Parathyroid adenoma (tissue), 2 donors: Measurements from ENCODE around the gene EVC.

Source experiments
- H2AFZ ChIP-seq: fragments of 300-600 bp; sonication (generic); one replicate; pipeline ENCODE4 v1.7.0; 2017; ENCODE audit warnings: antibody characterized with exemption, mild to moderate bottlenecking
- H3K27ac ChIP-seq: fragments of 300-600 bp; sonication (generic); one replicate; pipeline ENCODE4 v1.7.0; 2017
- H3K27me3 ChIP-seq: fragments of 300-600 bp; sonication (generic); one replicate; pipeline ENCODE4 v1.7.0; 2017; ENCODE audit warnings: low read length; ENCODE audit not compliant: control insufficient read depth, insufficient read depth
- H3K36me3 ChIP-seq: fragments of 300-600 bp; sonication (generic); one replicate; pipeline ENCODE4 v1.7.0; 2017; ENCODE audit warnings: low read length; ENCODE audit not compliant: control insufficient read depth, insufficient read depth
- H3K4me1 ChIP-seq: fragments of 300-600 bp; sonication (generic); one replicate; pipeline ENCODE4 v1.7.0; 2017; ENCODE audit warnings: control low read depth
- H3K4me2 ChIP-seq: fragments of 300-600 bp; sonication (generic); one replicate; pipeline ENCODE4 v1.7.0; 2017; ENCODE audit warnings: low read length
- H3K4me3 ChIP-seq: fragments of 300-600 bp; sonication (generic); one replicate; pipeline ENCODE4 v1.7.0; 2017; ENCODE audit warnings: low read depth, low read length
- H3K79me2 ChIP-seq: fragments of 300-600 bp; sonication (generic); one replicate; pipeline ENCODE4 v1.7.0; 2017; ENCODE audit warnings: control low read depth
- H3K9ac ChIP-seq: fragments of 300-600 bp; sonication (generic); one replicate; pipeline ENCODE4 v1.7.0; 2017; ENCODE audit warnings: mild to moderate bottlenecking
- H3K9me3 ChIP-seq: fragments of 300-600 bp; sonication (generic); one replicate; pipeline ENCODE4 v1.7.0; 2017; ENCODE audit warnings: low read length; ENCODE audit not compliant: control insufficient read depth
- CTCF ChIP-seq: fragments of 300-600 bp; sonication (generic); IDR thresholded peaks from one replicate; pipeline ENCODE4 v1.7.0; 2017; ENCODE audit warnings: antibody characterized with exemption, mild to moderate bottlenecking
- donor health status: primary hyperparathyroidism.

EVC gene

GRCh38 chr4:5789141-5789540 is 78.1 kb downstream of the EVC start:
- no peak overlapping the region for H3K27ac ChIP-seq
- H3K9me3 ChIP-seq: no peaks in the 10 kb centered on the region
- H3K36me3 ChIP-seq: no peaks in the 10 kb centered on the region
- no peak overlapping the region for H3K4me3 ChIP-seq
- H3K9ac ChIP-seq: no peak overlapping the region
- no peak overlapping the region for H3K4me2 ChIP-seq
- H2AFZ ChIP-seq: no peak overlapping the region
- H3K4me1 ChIP-seq: no peaks in the 10 kb centered on the region
- no peaks in the 10 kb centered on the region for H3K27me3 ChIP-seq
- TF ChIP-seq CTCF: no peak
- H3K79me2 ChIP-seq: no peaks in the 10 kb centered on the region

DNA sequence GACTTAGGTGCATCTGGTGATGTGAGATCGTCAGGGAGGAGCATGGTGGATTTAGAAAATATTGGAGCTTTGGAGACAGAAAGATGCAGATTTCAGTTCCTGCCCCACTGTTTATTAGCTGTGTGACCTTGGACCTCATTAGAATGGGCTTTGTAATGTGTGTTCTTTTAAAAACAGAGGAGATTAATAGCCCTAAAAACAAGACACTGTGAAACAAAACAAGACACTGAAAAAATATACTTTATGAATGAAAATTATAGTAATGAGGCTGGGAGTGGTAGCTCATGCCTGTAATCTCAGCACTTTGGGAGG is 79.5 kb downstream of the EVC start:
- H3K4me2 ChIP-seq: no peak overlapping the region
- H3K4me1 ChIP-seq: no peaks in the 10 kb centered on the region
- no peak overlapping the region for H3K27ac ChIP-seq
- H3K9ac ChIP-seq: no peak overlapping the region
- no peaks in the 10 kb centered on the region for H3K36me3 ChIP-seq
- no peak overlapping the region for H3K4me3 ChIP-seq
- no peak for TF ChIP-seq CTCF
- no peak overlapping the region for H2AFZ ChIP-seq
- no peaks in the 10 kb centered on the region for H3K79me2 ChIP-seq
- no peaks in the 10 kb centered on the region for H3K9me3 ChIP-seq
- no peaks in the 10 kb centered on the region for H3K27me3 ChIP-seq

DNA sequence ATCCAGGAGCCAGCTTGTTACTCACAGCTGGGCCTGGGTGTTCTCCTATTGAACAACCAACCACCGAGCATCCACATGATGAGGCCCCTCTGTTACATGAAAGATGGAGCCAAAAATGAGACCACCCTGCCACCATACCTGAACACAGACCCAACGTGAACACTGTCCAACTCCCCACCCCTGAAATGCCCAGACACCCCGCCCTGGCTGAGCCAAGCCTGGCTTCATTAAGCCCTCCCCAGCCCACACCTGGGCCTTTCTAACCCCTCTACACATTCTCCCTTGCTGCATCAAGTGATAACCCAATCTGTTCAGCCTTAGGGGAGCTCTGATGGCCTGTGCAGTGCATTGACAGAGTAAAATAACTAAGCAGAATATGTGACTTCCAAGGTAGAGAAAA is 80.7 kb downstream of the EVC start:
- no peaks in the 10 kb centered on the region for H3K27me3 ChIP-seq
- H3K9me3 ChIP-seq: no peaks in the 10 kb centered on the region
- H3K4me2 ChIP-seq: no peak overlapping the region
- no peak overlapping the region for H3K9ac ChIP-seq
- no peaks in the 10 kb centered on the region for H3K36me3 ChIP-seq
- H2AFZ ChIP-seq: no peak overlapping the region
- TF ChIP-seq CTCF: no peak
- no peaks in the 10 kb centered on the region for H3K4me1 ChIP-seq
- H3K27ac ChIP-seq: no peak overlapping the region
- no peak overlapping the region for H3K4me3 ChIP-seq
- H3K79me2 ChIP-seq: no peaks in the 10 kb centered on the region

- no peaks in the 10 kb centered on the region for H3K4me1 ChIP-seq
- no peak overlapping the region for H3K9ac ChIP-seq
- no peaks in the 10 kb centered on the region for H3K79me2 ChIP-seq
- H3K36me3 ChIP-seq: no peaks in the 10 kb centered on the region
- TF ChIP-seq CTCF: no peak
- H3K4me3 ChIP-seq: no peak overlapping the region
- no peaks in the 10 kb centered on the region for H3K9me3 ChIP-seq
- H3K4me2 ChIP-seq: no peak overlapping the region
- H3K27me3 ChIP-seq: no peaks in the 10 kb centered on the region
- H2AFZ ChIP-seq: no peak overlapping the region
- no peak overlapping the region for H3K27ac ChIP-seq
Measured at GRCh38 chr4:5793514-5793913, 82.5 kb downstream of the EVC start.

DNA sequence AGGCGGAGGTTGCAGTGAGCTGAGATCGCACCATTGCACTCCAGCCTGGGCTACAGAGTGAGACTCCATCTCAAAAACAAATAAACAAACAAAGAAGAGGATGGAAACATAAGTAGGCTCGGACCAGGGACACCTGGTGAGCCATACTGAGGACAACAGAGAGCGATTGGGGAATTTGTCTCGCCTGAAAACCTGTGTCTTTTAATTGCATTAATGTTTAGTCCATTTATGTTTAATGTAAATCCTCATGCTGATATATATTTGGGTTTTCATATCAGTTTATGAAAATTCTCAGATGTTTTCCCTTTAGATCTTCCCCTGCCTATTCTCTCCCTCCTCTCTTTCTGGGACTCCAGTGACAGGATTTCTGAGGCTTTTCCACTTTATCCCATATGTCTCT is 84.6 kb downstream of the EVC start:
- Histone ChIP-seq H3K4me1 (no peaks in the 10 kb centered on the region), H3K4me2 (no peak overlapping the region), H3K27ac (no peak overlapping the region), H3K9me3 (no peaks in the 10 kb centered on the region), H3K4me3 (no peak overlapping the region), H3K27me3 (no peaks in the 10 kb centered on the region), H3K36me3 (no peaks in the 10 kb centered on the region), H3K9ac (no peak overlapping the region), H2AFZ (no peak overlapping the region), H3K79me2 (no peaks in the 10 kb centered on the region)
- TF ChIP-seq CTCF: no peak
